DND-41 (cell line): ENCODE measurements around the gene TTC1.

Experiments used
- ATAC-seq: fragments of 200-7000 bp; cut with Tn5 transposase; 3 replicates; pipeline ENCODE4 v1.9.1; 2021; ENCODE audit warnings: low read depth; ENCODE audit not compliant: insufficient read depth
- DNase-seq: peaks from one replicate; pipeline ENCODE4 v3.0.0-alpha.2; 2020
- H2AFZ ChIP-seq: 2 replicates; pipeline ENCODE4 v1.6.0; 2012; ENCODE audit warnings: low read depth, low read length
- H3K27ac ChIP-seq: 2 replicates; pipeline ENCODE4 v1.5.1; 2012; ENCODE audit warnings: low read length, inconsistent platforms
- H3K27me3 ChIP-seq: fragments of 200-600 bp; sonication (generic); 2 replicates; pipeline ENCODE4 v1.6.0; 2012; ENCODE audit warnings: low read length, mild to moderate bottlenecking, inconsistent platforms; ENCODE audit not compliant: insufficient read depth, poor library complexity
- H3K36me3 ChIP-seq: 2 replicates; pipeline ENCODE4 v1.5.1; 2012; ENCODE audit warnings: low read length, inconsistent platforms; ENCODE audit not compliant: insufficient read depth
- H3K4me1 ChIP-seq: 2 replicates; pipeline ENCODE4 v1.5.1; 2012; ENCODE audit warnings: mild to moderate bottlenecking, low read length; ENCODE audit not compliant: insufficient read depth
- H3K4me2 ChIP-seq: 2 replicates; pipeline ENCODE4 v1.6.0; 2012; ENCODE audit warnings: mild to moderate bottlenecking, moderate library complexity, low read length, inconsistent platforms; ENCODE audit not compliant: insufficient read depth
- H3K4me3 ChIP-seq, 2 experiments: fragments of 200-600 bp in 1 of 2; shearing (Covaris generic) in 1 of 2; 2 replicates each; pipeline ENCODE4 v1.5.1; 2012 to 2016; ENCODE audit warnings: inconsistent platforms in 2 of 2, low read length in 2 of 2, mild to moderate bottlenecking in 2 of 2, low read depth in 1 of 2, moderate library complexity in 1 of 2
- H3K79me2 ChIP-seq: 2 replicates; pipeline ENCODE4 v1.6.0; 2012; ENCODE audit warnings: low read length, inconsistent platforms; ENCODE audit not compliant: insufficient read depth
- H3K9ac ChIP-seq: 2 replicates; pipeline ENCODE4 v1.6.0; 2012; ENCODE audit warnings: low read depth, mild to moderate bottlenecking, inconsistent platforms, low read length, moderate library complexity
- H3K9me3 ChIP-seq: 2 replicates; pipeline ENCODE4 v1.5.1; 2012; ENCODE audit warnings: low read length, moderate library complexity, mild to moderate bottlenecking, inconsistent platforms; ENCODE audit not compliant: insufficient read depth, severe bottlenecking
- H4K20me1 ChIP-seq: 2 replicates; pipeline ENCODE4 v1.6.0; 2012; ENCODE audit warnings: low read length; ENCODE audit not compliant: insufficient read depth
- CTCF ChIP-seq: IDR thresholded peaks from 2 replicates; pipeline ENCODE4 v1.5.1; 2012; ENCODE audit warnings: borderline replicate concordance, low read length, moderate library complexity, mild to moderate bottlenecking; ENCODE audit not compliant: poor library complexity, severe bottlenecking; ENCODE audit errors: extremely low read depth
- EZH2 ChIP-seq: IDR thresholded peaks from 3 replicates; pipeline ENCODE4 v1.6.1; 2012; ENCODE audit warnings: borderline replicate concordance, low read depth, mild to moderate bottlenecking, moderate library complexity, low read length, inconsistent platforms; ENCODE audit not compliant: severe bottlenecking

TTC1 gene

GRCh38 chr5:160082614-160083500 lies 73.9 kb downstream of the TTC1 start:
- Histone ChIP-seq H4K20me1 (no peaks in the 10 kb centered on the region), H3K27ac (no peak overlapping the region), H3K4me1 (no peaks in the 10 kb centered on the region), H3K27me3 (no peaks in the 10 kb centered on the region), H3K79me2 (no peaks in the 10 kb centered on the region), H2AFZ (no peak overlapping the region), H3K9me3 (no peaks in the 10 kb centered on the region), H3K4me3 (no peak overlapping the region), H3K4me2 (no peak overlapping the region), H3K36me3 (peaks cover 21% of the 10 kb centered on the region; the same call in 1 of the 2 replicates), H3K9ac (no peak overlapping the region)
- ATAC-seq (no peak), DNase-seq (no peak)
- no peak for TF ChIP-seq EZH2

- no peaks in the 10 kb centered on the region for H3K9me3 ChIP-seq
- DNase-seq (no peak), ATAC-seq (no peak)
- no peak overlapping the region for H3K4me2 ChIP-seq
- no peaks in the 10 kb centered on the region for H4K20me1 ChIP-seq
- H3K27me3 ChIP-seq, result no peaks in the 10 kb centered on the region
- no peak overlapping the region for H2AFZ ChIP-seq
- no peak for TF ChIP-seq CTCF
- TF ChIP-seq EZH2, result no peak
- no peaks in the 10 kb centered on the region for H3K4me1 ChIP-seq
- H3K36me3 ChIP-seq, result peaks cover 14% of the 10 kb centered on the region; the same call in 1 of the 2 replicates
- no peak overlapping the region for H3K9ac ChIP-seq
- H3K4me3 ChIP-seq, result no peak overlapping the region
- no peaks in the 10 kb centered on the region for H3K79me2 ChIP-seq
- H3K27ac ChIP-seq, result no peak overlapping the region
Measured at GRCh38 chr5:160083501-160083900, 74.6 kb downstream of the TTC1 start.

- H3K9ac ChIP-seq, result no peak overlapping the region
- H4K20me1 ChIP-seq, result no peaks in the 10 kb centered on the region
- no peak overlapping the region for H2AFZ ChIP-seq
- no peak overlapping the region for H3K4me3 ChIP-seq
- no peaks in the 10 kb centered on the region for H3K9me3 ChIP-seq
- peaks cover 8% of the 10 kb centered on the region; the same call in 1 of the 2 replicates for H3K36me3 ChIP-seq
- H3K4me1 ChIP-seq, result no peaks in the 10 kb centered on the region
- ATAC-seq (no peak), DNase-seq (no peak)
- no peaks in the 10 kb centered on the region for H3K27me3 ChIP-seq
- no peaks in the 10 kb centered on the region for H3K79me2 ChIP-seq
- H3K4me2 ChIP-seq, result no peak overlapping the region
- TF ChIP-seq EZH2 (no peak), CTCF (no peak)
- H3K27ac ChIP-seq, result no peak overlapping the region
Measured at GRCh38 chr5:160084144-160084543, 75.2 kb downstream of the TTC1 start.

- Histone ChIP-seq H4K20me1 (no peaks in the 10 kb centered on the region), H3K4me2 (no peak overlapping the region)
Measured at GRCh38 chr5:160087199-160087598, 78.3 kb downstream of the TTC1 start.

More at GRCh38 chr5:160087199-160087598, 78.3 kb downstream of the TTC1 start:
- DNase-seq (no peak), ATAC-seq (no peak)
- TF ChIP-seq EZH2, result no peak
- no peak for TF ChIP-seq CTCF
- Histone ChIP-seq H3K9ac (no peak overlapping the region), H3K27me3 (no peaks in the 10 kb centered on the region), H2AFZ (no peak overlapping the region), H3K36me3 (peaks cover 7% of the 10 kb centered on the region), H3K27ac (no peak overlapping the region), H3K4me1 (no peaks in the 10 kb centered on the region), H3K4me3 (no peak overlapping the region), H3K79me2 (no peaks in the 10 kb centered on the region), H3K9me3 (no peaks in the 10 kb centered on the region)
